HepG2 (cell line): ENCODE measurements around the gene IGFBP7.

Source experiments
- CHD4 ChIP-seq: fragments of 200-600 bp; sonication (generic); IDR thresholded peaks from 2 replicates; pipeline ENCODE4 v1.7.0; 2017; ENCODE audit warnings: mild to moderate bottlenecking, low read length, borderline replicate concordance
- DNMT1 ChIP-seq: sonication (generic); formaldehyde crosslinking; IDR thresholded peaks from 2 replicates; pipeline ENCODE4 v1.5.1; 2020; ENCODE audit warnings: mild to moderate bottlenecking, missing genetic modification reagents
- FOXA3 ChIP-seq: IDR thresholded peaks from 2 replicates; pipeline ENCODE4 v1.6.1; 2016; ENCODE audit warnings: missing genetic modification reagents, missing compliant biosample characterization
- HNRNPUL1 ChIP-seq: fragments of 200-400 bp; formaldehyde crosslinking; IDR thresholded peaks from 2 replicates; pipeline ENCODE4 v1.6.1; 2017; ENCODE audit warnings: low read depth, mild to moderate bottlenecking, low read length, moderate library complexity
- RAD21 ChIP-seq: fragments of 450-650 bp; formaldehyde crosslinking; IDR thresholded peaks from 2 replicates; pipeline ENCODE4 v1.5.0; 2020; ENCODE audit warnings: mild to moderate bottlenecking
- RORA ChIP-seq: sonication (generic); formaldehyde crosslinking; IDR thresholded peaks from 2 replicates; pipeline ENCODE4 v1.5.0; 2020; ENCODE audit warnings: mild to moderate bottlenecking, missing genetic modification reagents, moderate library complexity
- STAT5B ChIP-seq: sonication (generic); formaldehyde crosslinking; IDR thresholded peaks from 2 replicates; pipeline ENCODE4 v1.4.0; 2020; ENCODE audit warnings: missing genetic modification reagents
- TAF1 ChIP-seq: sonication (generic); formaldehyde crosslinking; IDR thresholded peaks from 2 replicates; pipeline ENCODE4 v1.4.0; 2020; ENCODE audit warnings: missing genetic modification reagents
- ZNF737 ChIP-seq: sonication (generic); formaldehyde crosslinking; IDR thresholded peaks from 2 replicates; pipeline ENCODE4 v1.5.0; 2020; ENCODE audit warnings: missing genetic modification reagents, mild to moderate bottlenecking, borderline replicate concordance
- ZSCAN21 ChIP-seq: sonication (generic); formaldehyde crosslinking; IDR thresholded peaks from 2 replicates; pipeline ENCODE4 v1.8.0; 2022; ENCODE audit warnings: mild to moderate bottlenecking, missing genetic modification reagents, moderate library complexity, borderline replicate concordance
- TF ChIP-seq, protein P1 (sequence below): sonication (generic); formaldehyde crosslinking; IDR thresholded peaks from 2 replicates; pipeline ENCODE4 v1.4.0; 2020; ENCODE audit warnings: missing genetic modification reagents

DNA sequence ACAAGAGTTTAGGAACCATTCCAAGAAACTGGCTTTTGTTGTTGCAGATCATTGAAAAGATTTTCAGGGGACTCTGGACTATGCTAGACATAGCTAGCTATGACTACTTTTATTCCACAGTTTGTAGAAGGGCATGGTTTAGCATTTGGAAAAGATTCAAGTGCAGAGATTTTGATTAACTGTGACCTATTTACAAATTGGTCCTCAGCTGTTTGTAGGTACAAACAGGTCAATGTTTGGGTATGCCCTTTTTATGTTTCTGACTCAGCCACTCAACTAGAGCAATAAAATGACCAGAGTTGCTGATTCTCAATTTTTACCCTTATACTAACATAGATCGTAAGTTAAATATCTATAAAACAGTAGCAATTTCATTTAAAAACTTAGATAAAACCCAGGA is 46.7 kb downstream of the IGFBP7 start:
- TF ChIP-seq DNMT1 (CRISPR knock-in tag) = no peak
- no peak for TF ChIP-seq TAF1 (CRISPR knock-in tag)
- TF ChIP-seq HNRNPUL1 = no peak
- TF ChIP-seq RAD21 (CRISPR knock-in tag) = no peak
- no peak for TF ChIP-seq STAT5B (CRISPR knock-in tag)
- TF ChIP-seq FOXA3 (CRISPR knock-in tag) = no peak
- TF ChIP-seq ZSCAN21 = no peak
- TF ChIP-seq ZNF737 (CRISPR knock-in tag) = no peak
- no peak for TF ChIP-seq CHD4
- TF ChIP-seq RORA = no peak
- TF ChIP-seq, protein P1, sequence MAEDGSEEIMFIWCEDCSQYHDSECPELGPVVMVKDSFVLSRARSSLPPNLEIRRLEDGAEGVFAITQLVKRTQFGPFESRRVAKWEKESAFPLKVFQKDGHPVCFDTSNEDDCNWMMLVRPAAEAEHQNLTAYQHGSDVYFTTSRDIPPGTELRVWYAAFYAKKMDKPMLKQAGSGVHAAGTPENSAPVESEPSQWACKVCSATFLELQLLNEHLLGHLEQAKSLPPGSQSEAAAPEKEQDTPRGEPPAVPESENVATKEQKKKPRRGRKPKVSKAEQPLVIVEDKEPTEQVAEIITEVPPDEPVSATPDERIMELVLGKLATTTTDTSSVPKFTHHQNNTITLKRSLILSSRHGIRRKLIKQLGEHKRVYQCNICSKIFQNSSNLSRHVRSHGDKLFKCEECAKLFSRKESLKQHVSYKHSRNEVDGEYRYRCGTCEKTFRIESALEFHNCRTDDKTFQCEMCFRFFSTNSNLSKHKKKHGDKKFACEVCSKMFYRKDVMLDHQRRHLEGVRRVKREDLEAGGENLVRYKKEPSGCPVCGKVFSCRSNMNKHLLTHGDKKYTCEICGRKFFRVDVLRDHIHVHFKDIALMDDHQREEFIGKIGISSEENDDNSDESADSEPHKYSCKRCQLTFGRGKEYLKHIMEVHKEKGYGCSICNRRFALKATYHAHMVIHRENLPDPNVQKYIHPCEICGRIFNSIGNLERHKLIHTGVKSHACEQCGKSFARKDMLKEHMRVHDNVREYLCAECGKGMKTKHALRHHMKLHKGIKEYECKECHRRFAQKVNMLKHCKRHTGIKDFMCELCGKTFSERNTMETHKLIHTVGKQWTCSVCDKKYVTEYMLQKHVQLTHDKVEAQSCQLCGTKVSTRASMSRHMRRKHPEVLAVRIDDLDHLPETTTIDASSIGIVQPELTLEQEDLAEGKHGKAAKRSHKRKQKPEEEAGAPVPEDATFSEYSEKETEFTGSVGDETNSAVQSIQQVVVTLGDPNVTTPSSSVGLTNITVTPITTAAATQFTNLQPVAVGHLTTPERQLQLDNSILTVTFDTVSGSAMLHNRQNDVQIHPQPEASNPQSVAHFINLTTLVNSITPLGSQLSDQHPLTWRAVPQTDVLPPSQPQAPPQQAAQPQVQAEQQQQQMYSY (CRISPR knock-in tag) = no peak
